Upper lobe of left lung (tissue), 4 donors: ENCODE data around the gene UBE2G1.

Experiments
- CTCF ChIP-seq, 6 experiments: fragments of 450-650 bp in 4 of 6; fragments of 200-600 bp in 2 of 6; sonication (generic) in 2 of 6; IDR thresholded peaks; one replicate each; pipeline ENCODE4 v1.5.1; 2016 to 2019; ENCODE audit warnings: antibody characterized with exemption in 6 of 6
- POLR2A ChIP-seq, 4 donors: fragments of 450-650 bp; IDR thresholded peaks; one replicate each; pipeline ENCODE4 v1.5.1; 2016 to 2017; ENCODE audit warnings: antibody characterized with exemption in 4 of 4, mild to moderate bottlenecking in 2 of 4

- no peak for TF ChIP-seq CTCF (IDR thresholded peaks at IDR 0.05)
- TF ChIP-seq POLR2A (IDR thresholded peaks at IDR 0.05), result no peak
Observed at GRCh38 chr17:4331614-4332013, 34.9 kb downstream of the UBE2G1 start.
